ENCODE measurements around the gene PNPLA5. TPM values are rescaled to one million over a fixed set of nuclear protein-coding genes. Genes with fewer than 3 reads are reported as not detected.
A peak's percentile ranks its signal among the peaks of the same experiment; 100 is the strongest.

PNPLA5 gene, protein sequence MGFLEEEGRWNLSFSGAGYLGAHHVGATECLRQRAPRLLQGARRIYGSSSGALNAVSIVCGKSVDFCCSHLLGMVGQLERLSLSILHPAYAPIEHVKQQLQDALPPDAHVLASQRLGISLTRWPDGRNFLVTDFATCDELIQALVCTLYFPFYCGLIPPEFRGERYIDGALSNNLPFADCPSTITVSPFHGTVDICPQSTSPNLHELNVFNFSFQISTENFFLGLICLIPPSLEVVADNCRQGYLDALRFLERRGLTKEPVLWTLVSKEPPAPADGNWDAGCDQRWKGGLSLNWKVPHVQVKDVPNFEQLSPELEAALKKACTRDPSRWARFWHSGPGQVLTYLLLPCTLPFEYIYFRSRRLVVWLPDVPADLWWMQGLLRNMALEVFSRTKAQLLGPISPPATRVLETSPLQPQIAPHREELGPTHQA
- not detected in 2 replicates for total RNA-seq (2011; cell fraction: chromatin; rRNA removed; ENCODE audit: low replicate concordance)
- not detected in 2 replicates for total RNA-seq (2011; cell fraction: nucleolus; rRNA removed)
- total RNA-seq (2011; cell fraction: nucleoplasm; rRNA removed) = not detected in 2 replicates
- total RNA-seq (2014; rRNA removed) (not detected in 2 replicates), total RNA-seq (2014; rRNA removed; fragmentation: Illumina TruSeq; extraction: Trizol) (not detected in 2 replicates), total RNA-seq (2015; rRNA removed; fragmentation: Illumina TruSeq; extraction: Trizol) (not detected in 2 replicates), total RNA-seq (2021) (not detected in 2 replicates), polyA plus RNA-seq (2011; rRNA removed) (not detected in 2 replicates), polyA plus RNA-seq (2014; fragmentation: Illumina TruSeq; extraction: Trizol) (not detected in 2 replicates), polyA plus RNA-seq (2014; fragmentation: Nextera tagmentation; extraction: Ambion mirVana) (not detected), polyA plus RNA-seq (2014; rRNA removed) (not detected in 2 replicates), polyA minus RNA-seq (2011; rRNA and poly(A)+ RNA removed) (not detected in 2 replicates), Bru-seq, nascent RNA (not detected), BruChase-seq, experiment 1, labeled RNA remaining after a 2-hour chase (not detected), BruChase-seq, experiment 2, labeled RNA remaining after a 6-hour chase (not detected)
- polyA plus RNA-seq (2011; cell fraction: cytosol; rRNA removed) = not detected in 2 replicates
- not detected in 2 replicates for polyA plus RNA-seq (2011; cell fraction: nucleus; rRNA removed)
- polyA plus RNA-seq (2012) = not detected in 2 replicates
- polyA minus RNA-seq (2011; cell fraction: cytosol; rRNA and poly(A)+ RNA removed) = not detected in 2 replicates
- polyA minus RNA-seq (2011; cell fraction: nucleus; rRNA and poly(A)+ RNA removed) = not detected in 2 replicates
- long read RNA-seq, experiment 1 = 0 reads
- long read RNA-seq, experiment 2 = 0 reads
- long read RNA-seq, experiment 3 = 0 reads

- CTCF ChIA-PET (ENCODE audit: low intra/inter-chr PET ratio) = no interaction called here
- intact Hi-C loops (cut with micrococcal nuclease) (no loop called here), in situ Hi-C loops (cut with MboI) (no loop called here)
- H3K4me1 ChIP-seq (replicated peaks in 1 of 2; ENCODE audit: control insufficient read depth in 2 of 2, insufficient read depth in 2 of 2, low read length in 2 of 2) = peaks cover 0 to 15% of the 10 kb centered on the region in 2 experiments; a peak in 1 of 5 replicates
- BruUV-seq (replicated peaks) = no TSS peak
- 4% methylated on average over 43 of the region's 72 CpGs for WGBS (ENCODE audit: insufficient coverage, low coverage, missing lambda C conversion rate)
- POLR2A ChIA-PET = no interaction called here
- H2AFZ ChIP-seq (ENCODE audit: low read depth, low read length) = no peak within 1 kb of the TSS
- no peak within 1 kb of the TSS for H3K9ac ChIP-seq (ENCODE audit: insufficient read depth in 1 of 2, low read depth in 2 of 2, low read length in 2 of 2)
- DNase-seq (ENCODE audit: extremely low read depth in 1 of 4, low spot score in 3 of 4) = peak in 2 of 4 experiments; percentile 15 to 22
- H3K9me1 ChIP-seq (ENCODE audit: control insufficient read depth, insufficient read depth, low read length) = no peaks in the 10 kb centered on the region
- H3K9me3 ChIP-seq (replicated peaks; ENCODE audit: control insufficient read depth, insufficient read depth, low read depth, low read length) = no peaks in the 10 kb centered on the region
- H3K27me3 ChIP-seq (ENCODE audit: control insufficient read depth in 2 of 2, insufficient read depth in 2 of 2, low read length in 2 of 2) = peaks cover 0 to 16% of the 10 kb centered on the region in 2 experiments; a peak in 1 of 5 replicates
- no peak within 1 kb of the TSS for H3K27ac ChIP-seq (ENCODE audit: extremely low read depth, low read depth, low read length)
- ATAC-seq = no peak
- peak; percentile 16 for TF ChIP-seq ZFP36 (IDR thresholded peaks at IDR 0.05; ENCODE audit: low read depth, low read length, partially characterized antibody)
- TF ChIP-seq ZNF316 (IDR thresholded peaks at IDR 0.05) = no peak
- peak; percentile 33; the same call in 1 of the 2 replicates for TF ChIP-seq EGR1 (conservative IDR thresholded peaks at IDR 0.05)
- no peak within 1 kb of the TSS for H3K4me2 ChIP-seq (ENCODE audit: insufficient read depth, low read length)
- 0 out of 2 replicates have a peak, but pooled peaks cover 6% of the 10 kb centered on the region for H4K20me1 ChIP-seq (replicated peaks; ENCODE audit: control insufficient read depth, insufficient read depth, low read length)
- no peaks in the 10 kb centered on the region for H3K36me3 ChIP-seq (ENCODE audit: control insufficient read depth, insufficient read depth, low read length)
- H3K4me3 ChIP-seq = no peak within 1 kb of the TSS
- H3K79me2 ChIP-seq (ENCODE audit: control insufficient read depth, insufficient read depth, low read length) = no peaks in the 10 kb centered on the region
- no peak for FAIRE-seq
Measured at GRCh38 chr22:43891360-43892182, at the start of gene PNPLA5. TSS of gene PNPLA5 (minus strand) at chr22:43892013. CDS start at chr22:43891880, 133 bp downstream.
